ENCODE measurements around the gene TTC38.
"Not testable (repeated sequence)": the region's sequence is repeated elsewhere in the genome, so short reads cannot be mapped to it uniquely, and the experiment has no call there.

Gene TTC38

DNA sequence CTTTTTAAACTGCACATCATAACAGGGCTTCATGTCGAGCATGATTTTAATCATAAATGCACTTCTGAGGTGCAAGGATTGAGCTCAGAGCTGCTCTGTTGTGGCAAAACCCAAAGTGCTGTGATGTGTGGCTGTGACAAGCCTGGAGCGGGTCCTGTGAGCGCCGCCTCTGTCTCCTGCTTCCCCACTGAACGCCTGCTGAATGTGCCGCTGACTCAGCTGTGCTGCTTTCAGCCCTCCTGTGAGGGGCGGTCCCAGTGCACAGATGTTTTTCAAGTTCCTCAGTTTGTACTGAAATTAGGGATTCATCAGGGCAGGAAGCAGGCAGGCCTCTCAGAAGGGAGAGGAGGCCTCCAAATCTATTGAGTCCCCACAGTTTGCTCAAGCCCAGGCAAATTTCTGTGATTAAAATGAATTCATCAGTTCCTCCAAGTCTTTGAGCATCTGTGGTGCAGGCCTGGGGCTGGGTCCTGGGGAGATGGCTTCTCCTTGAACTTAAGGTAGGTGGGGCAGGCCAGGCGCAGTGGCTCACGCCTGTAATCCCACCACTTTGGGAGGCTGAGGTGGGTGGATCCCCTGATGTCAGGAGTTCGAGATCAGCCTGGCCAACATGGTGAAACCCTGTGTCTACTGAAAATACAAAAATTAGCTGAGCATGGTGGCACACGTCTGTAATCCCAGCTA, 25.9 kb downstream of the TTC38 start:
- FAIRE-seq (no peak), DNase-seq (ENCODE audit: insufficient read length, low spot score) (no peak)

DNA sequence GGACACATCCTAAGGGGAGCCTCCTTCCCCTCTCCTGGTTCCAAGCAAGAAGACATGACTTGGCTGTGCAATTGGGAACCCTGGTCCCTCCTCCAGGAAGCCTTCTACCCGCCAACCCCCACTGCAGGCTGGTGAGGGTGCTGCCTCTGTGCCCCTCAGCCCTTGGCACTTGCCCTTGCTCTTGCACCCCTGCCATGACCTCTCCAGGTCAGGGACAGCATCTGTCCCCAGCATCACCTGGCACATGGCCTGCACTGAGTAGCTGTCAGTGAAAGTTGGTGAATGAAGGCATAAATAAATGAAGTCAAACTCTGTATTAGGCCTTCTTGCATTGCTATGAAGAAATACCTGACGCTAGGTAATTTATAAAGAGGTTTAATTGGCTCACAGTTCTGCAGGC, 27.0 kb downstream of the TTC38 start:
- FAIRE-seq, result no peak
- no peak for DNase-seq (ENCODE audit: insufficient read length, low spot score)

DNA sequence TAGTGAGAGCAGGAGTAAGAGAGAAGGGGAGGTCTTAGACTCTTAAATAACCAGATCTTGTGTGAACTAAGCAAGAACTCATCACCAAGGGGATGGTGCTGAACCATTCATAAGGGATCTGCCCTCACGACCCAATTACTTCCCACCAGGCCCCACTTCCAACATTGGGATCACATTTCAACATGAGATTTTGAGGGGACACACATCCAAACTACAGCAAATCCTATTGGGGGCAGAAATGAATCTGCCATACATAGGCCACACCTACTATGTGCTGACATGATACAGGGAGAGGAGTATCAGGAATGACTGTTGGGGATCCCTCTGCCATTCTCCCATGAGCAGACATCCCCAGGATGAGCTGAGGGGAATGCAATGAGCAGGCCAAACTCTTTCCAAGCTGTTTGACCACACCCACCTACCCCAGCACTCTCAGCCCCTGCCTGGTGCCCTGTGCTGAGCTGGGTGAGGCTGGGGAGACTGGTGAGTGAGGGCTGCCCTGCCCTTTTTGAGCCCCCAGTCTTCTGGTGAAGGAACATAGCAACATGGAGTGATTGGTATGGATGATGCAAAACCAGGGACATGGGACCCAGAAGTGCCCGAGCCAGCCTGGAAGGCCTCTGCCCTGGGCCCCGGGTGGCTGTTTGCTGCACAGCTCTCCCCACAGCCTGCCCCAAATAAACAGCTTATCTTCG, 27.6 kb downstream of the TTC38 start:
- FAIRE-seq, result no peak

DNA sequence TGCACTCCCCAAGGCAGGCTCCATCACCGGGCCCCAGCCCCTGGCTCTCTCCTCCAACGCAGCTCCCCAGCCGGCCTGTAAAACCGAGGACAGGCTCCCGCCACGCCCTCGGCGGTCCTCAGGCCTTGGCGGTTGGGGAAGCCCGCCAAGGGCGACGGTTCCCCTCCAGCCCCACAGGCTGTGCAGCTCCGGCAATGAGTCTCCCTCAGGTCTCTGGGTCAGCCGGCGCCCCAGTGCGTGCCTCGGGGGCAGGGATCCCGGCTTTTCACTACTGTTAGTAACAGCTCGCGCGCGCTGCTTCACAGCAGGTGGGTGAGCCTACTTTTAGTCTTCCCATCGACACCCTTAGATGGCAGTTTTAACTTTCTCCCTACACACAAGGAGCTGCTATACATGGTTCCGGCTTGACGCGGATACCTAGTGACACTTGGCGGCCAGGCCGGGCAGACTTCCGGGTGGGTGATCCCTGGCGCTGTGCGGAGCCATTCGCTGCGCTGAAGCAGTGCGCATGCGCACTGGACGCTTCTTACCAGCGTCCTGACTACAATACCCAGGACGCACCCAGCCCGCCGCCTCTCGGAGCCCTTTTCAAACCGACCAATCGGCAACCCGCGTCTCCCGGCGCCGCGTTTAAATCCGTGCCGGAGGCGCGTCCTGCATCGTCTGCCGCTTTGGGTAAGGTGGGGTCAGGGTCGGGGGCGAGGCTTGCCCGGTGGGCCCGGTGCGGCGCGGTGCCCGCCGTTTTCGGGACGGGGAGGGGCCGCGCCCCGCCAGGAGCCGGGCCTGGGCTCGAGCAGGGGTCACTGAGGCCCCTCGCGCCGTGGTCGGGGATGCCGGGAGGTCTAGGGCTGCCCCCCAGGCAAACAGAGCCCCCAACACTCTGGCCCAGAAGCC, 28.7 kb downstream of the TTC38 start, which contains the start of gene GTSE1:
Gene GTSE1, plus strand, starts transcription at position 614 of the 894 bp plus-strand sequence. CDS start 531 bp downstream, outside the sequence.
- FAIRE-seq (peak; percentile 99), DNase-seq (ENCODE audit: insufficient read length, low spot score) (peak; percentile 98)

More for the DNA sequence above, 27.6 kb downstream of the TTC38 start:
- DNase-seq (ENCODE audit: insufficient read length, low spot score), result no peak

DNA sequence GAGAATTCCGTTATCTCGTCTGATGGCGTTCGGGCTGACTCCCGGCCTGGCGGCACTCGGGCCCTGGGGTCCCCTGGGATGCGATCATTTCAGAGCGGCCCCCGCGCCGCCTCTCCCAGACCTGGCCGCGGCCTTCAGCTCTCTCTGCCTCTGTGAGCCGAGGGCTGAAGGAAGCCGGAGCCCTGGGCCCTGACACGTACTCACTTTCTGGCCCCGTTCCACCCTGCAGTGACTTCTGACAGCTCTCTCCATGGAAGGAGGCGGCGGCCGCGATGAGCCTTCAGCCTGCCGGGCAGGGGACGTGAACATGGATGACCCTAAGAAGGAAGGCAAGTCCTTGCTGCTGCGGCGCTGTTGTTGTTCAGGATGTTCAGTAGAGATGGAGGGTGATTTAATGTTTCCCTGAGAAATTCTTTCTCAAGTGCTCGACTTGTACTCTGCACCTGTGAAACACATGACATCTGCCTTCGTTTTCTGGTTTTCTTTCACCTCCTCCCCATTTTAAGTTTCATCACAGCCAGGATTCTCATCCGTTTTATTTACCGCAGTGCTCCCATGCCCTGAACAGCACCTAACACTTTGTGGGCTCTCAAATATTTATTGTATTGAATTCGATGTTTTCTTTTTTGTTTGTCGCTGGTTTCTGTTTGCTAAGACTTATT, 29.5 kb downstream of the TTC38 start:
- peak; percentile 53 for FAIRE-seq
- DNase-seq (ENCODE audit: insufficient read length, low spot score), result no peak

DNA sequence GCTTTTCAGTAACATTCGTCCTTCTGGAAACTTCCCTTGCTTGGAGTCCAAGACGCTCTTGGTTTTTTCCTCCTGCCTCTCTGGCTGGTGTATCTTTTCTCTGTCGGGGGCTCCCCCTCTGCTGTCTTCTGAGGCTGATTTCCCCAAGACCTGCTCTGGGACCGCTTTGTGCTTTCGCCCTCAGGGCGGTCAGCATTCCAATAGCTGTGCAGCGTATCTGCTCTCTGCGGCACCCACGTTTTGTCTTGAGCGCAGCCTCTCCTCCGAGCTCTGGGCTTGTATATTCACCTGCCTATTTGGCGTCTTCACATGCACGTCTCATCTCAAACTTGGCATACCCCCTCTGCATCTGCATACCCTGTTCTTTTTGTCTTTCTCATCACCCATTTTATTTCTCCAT, 31.3 kb downstream of the TTC38 start:
- DNase-seq (ENCODE audit: insufficient read length, low spot score), result no peak
- no peak for FAIRE-seq

DNA sequence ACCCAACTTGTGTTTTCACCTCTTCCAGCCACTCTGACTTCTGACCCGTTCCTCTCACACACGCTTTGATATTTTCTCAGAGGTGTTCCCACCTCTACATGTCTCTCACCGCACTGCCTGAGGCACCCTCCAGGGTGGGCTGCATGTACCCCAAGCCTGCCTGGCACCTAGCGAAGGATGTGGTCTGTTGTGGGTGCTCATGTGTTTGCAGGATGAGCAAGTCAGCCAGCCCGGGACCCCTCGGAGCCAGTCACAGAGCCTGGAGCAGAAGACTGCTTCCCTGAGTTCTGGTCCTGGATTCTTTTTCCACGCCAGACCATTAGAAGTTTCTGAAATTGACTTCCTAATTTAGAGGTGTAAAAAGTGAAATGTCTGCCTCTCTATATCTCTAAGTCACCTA, 32.7 kb downstream of the TTC38 start:
- no peak for FAIRE-seq

DNA sequence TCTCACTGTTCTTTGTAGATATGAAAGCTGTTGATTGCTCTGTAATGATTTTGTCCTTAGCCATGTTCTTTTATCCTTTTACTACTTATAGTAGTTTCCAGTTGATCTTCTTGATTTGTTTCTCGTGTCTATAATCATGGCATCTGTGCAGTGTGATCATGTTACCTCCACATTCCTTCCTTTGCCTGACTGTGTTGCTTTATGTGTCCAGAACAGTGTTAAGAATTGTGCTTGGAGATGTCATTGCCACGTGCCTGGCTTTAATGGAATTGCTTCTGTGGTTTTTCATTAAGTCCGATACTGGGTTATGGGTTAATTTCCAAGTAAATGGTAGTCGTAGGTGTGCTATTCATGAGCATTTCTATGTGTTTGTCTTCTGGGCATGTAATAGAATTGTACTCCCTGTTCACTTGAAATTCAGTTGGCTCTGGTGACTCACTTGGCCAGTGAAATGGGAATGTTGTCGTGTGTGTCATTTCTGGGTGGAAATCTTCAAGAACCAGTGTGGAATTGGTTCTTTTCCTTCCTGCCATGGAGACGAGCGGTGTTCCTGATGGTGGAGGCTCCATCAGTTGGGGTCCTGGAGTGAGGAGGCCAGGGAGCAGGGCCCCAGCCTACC, 35.6 kb downstream of the TTC38 start:
- DNase-seq (ENCODE audit: insufficient read length, low spot score), result no peak
- FAIRE-seq, result no peak

More for the DNA sequence above, 32.7 kb downstream of the TTC38 start:
- no peak for DNase-seq (ENCODE audit: insufficient read length, low spot score)

DNA sequence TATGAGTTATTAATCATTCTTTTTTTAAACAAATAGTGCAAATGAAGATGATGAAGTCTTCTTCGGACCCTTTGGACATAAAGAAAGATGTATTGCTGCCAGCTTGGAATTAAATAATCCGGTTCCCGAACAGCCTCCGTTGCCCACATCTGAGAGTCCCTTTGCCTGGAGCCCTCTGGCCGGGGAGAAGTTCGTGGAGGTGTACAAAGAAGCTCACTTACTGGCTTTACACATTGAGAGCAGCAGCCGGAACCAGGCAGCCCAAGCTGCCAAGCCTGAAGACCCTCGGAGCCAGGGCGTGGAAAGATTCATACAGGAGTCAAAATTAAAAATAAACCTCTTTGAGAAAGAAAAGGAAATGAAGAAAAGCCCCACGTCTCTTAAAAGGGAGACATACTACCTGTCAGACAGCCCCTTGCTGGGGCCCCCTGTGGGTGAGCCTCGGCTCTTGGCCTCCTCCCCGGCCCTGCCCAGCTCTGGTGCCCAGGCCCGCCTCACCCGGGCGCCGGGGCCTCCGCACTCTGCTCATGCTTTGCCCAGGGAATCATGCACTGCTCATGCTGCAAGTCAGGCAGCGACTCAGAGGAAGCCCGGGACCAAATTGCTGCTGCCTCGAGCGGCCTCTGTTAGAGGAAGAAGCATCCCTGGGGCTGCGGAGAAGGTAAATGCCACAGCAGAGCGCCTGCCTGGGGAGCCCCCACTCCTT, 40.6 kb downstream of the TTC38 start:
- FAIRE-seq (no peak), DNase-seq (ENCODE audit: insufficient read length, low spot score) (no peak)

DNA sequence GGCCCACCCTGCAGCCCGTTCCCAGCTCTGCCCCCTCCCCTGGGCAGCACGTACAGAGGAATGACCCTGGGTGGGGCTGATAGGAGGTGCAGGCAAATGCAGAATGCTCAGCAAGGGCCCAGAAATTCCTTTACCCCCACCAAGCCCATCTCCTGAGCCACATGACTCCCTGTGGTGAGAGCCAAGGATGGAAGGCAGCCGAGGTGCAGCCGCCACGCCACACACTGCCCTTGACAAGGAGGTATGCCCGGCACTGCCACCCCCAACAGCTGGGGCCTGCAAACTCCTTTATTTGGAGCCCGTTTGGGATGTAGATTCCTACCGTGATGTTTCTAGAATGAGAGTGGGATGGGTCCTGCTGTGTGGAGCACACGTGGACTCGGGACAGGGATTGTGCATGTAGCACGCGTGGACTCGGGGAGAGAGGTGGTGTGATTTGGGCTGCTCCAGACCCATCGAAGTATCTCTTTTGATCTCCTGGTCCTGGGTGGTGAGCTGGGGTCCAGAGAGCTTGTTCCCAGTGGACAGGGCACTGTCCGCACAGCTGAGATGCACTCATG, 41.8 kb downstream of the TTC38 start:
- DNase-seq (ENCODE audit: insufficient read length, low spot score), result no peak
- no peak for FAIRE-seq

DNA sequence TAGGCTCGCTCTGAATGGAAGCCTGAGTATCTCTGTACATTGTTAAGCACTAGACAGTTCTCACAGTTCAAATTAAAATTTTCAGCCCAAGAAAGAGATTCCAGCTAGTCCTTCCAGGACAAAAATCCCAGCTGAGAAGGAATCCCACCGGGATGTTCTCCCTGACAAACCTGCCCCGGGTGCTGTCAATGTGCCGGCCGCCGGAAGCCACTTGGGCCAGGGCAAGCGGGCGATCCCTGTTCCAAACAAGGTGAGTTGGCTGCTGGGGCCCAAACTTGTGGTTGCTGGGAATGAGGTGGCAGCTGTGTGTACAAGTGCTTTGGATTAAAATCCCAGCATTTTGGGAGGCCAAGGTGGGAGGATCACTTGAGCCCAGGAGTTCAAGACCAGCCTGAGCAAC, 44.2 kb downstream of the TTC38 start:
- FAIRE-seq (no peak), DNase-seq (ENCODE audit: insufficient read length, low spot score) (no peak)

DNA sequence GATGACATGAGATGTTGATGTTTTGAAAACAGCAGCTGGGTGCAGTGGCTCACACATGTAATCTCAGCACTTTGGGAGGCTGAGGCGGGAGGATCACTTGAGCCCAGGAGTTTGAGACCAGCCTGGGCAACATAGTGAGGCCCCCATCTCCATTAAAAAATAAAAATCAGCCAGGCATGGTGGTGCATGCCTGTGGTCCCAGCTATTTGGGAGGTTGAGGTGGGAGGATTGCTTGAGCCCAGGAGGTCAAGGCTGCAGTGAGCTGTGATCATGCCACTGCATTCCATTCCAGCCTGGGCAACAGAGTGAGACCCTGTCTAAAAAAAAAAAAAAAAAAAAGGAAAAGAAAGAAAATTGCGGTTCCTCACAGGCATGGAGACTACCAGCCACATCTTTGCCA, 45.0 kb downstream of the TTC38 start:
- DNase-seq (ENCODE audit: insufficient read length, low spot score); FAIRE-seq: not testable (repeated sequence)

DNA sequence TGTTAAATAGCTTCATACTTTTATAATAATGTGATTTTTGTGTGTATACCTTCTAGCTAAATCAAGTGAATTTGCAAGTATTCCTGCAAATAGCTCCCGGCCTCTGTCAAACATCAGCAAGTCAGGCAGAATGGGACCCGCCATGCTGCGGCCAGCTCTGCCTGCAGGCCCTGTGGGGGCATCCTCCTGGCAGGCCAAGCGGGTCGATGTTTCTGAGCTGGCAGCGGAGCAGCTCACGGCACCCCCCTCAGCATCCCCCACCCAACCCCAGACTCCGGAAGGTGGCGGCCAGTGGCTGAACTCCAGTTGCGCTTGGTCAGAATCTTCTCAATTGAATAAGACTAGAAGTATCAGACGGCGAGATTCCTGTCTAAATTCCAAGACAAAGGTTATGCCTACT, 48.2 kb downstream of the TTC38 start:
- DNase-seq (ENCODE audit: insufficient read length, low spot score) (no peak), FAIRE-seq (no peak)

DNA sequence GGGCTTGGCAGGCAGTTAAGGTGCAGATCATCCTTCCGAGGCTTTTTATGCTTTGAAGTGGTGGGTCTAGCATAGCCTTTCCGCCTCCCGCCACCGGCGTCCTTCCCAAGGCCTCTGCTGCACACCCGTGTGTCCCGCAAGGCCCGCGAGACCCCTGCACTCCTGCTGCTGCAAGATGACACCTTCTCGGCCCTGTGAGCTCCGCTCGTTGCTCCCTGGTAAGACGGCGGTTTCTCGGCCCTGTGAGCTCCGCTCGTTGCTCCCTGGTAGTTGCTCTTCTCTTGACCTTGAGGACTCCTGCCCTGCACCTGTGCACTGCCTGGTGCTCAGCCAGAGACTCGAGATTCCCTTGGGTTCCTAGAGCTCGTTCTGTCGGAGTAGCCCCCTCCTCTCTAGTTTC, 49.8 kb downstream of the TTC38 start:
- FAIRE-seq, result no peak
- DNase-seq (ENCODE audit: insufficient read length, low spot score), result no peak

DNA sequence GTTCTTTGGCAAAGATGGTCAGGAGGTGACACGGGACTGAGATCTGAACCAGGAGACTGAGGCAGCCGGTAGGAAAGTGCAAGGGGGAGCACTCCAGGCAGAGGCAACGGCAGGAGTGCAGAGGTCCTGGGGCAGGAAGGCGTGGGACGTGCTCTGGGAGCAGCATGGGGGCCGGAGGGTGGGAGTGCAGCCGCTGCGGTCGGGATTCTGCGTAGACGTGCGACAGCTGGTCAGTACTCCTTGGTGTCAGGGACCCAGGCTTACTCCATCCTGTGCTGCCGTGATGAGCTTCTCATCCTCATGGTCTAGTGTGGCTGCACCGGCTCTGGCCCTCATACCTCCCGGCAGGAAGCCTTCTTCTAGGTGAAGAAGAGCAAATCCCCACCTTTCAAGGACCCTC, 50.8 kb downstream of the TTC38 start:
- FAIRE-seq (no peak), DNase-seq (ENCODE audit: insufficient read length, low spot score) (no peak)

DNA sequence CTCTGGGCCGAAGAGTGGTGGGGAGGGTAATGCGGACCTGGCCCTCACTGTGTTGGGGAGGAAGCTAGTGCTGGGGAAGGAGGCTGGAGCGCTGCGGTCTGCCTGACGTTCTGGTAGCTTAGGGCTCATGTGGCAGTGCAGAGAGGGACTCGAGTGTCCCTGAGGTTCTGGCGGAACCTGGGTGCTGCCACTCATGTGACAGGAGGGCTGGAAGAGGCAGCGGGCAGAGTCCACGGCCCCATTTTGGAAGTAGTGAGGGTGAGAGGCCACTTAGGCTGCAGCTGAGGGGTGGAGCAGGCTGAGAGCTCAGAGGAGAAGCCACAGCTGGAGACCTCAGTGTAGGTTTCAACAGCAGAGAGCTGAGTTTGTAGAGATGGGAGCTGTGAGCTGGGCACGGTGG, 51.5 kb downstream of the TTC38 start:
- no peak for FAIRE-seq

DNA sequence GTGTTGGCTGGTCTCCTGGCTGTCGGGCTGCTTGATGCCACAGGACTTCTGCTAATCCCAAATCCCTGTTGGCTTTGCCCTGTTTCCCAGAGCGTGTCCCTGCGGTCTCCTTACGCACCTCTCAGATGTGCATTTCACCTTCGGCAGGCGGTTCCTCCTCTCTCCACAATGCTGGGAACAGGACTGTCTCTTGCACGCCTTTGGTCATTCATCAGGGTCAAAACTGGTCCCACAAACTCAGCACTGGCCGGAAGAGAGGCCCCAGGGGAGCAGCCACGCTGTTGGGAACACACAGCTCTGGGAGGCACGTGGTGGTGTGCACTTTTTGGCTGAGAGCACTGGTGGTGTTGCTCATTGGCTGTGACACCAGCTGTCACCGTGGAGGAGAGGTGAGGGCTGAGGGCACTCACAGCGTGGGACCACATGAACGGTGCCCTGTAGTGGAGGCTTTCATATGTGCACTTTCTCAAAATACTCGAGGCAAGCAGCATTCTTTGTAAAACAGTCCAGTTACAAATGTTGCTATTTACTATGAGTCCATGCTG, 52.4 kb downstream of the TTC38 start:
- no peak for DNase-seq (ENCODE audit: insufficient read length, low spot score)
- FAIRE-seq, result no peak

More for the DNA sequence above, 51.5 kb downstream of the TTC38 start:
- DNase-seq (ENCODE audit: insufficient read length, low spot score), result no peak

DNA sequence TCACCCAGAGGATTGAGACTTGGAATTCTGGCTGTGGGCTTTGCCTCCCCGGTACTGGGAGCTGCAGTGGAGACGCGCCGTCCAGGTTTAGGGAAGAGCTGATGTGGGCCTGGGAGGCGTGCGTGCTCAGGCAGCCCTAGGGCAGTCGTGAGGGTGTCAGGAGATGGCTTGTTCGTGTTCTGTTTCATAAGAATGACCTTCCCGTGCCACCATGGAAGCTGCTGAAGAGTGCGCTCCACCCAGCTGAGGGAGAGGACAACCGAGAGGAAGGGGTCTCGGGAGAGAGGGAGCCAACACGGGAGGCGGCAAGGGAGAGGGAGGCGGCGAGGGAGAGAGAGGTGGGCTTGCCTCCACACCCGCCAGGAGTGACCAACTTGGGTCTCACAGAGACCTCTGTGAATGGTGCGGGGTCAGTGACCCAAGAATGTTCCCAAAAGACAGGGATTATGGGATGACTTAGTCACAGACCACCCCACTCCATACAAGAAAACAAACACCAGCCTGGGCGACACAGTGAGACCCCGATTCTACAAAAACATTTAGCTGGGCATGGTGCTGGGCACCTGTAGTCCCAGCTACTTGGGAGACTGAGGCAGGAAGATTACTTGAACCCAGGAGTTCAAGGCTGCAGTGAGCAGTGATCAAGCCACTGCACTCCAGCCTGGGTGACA, 53.0 kb downstream of the TTC38 start:
- DNase-seq (ENCODE audit: insufficient read length, low spot score) (no peak), FAIRE-seq (no peak)

DNA sequence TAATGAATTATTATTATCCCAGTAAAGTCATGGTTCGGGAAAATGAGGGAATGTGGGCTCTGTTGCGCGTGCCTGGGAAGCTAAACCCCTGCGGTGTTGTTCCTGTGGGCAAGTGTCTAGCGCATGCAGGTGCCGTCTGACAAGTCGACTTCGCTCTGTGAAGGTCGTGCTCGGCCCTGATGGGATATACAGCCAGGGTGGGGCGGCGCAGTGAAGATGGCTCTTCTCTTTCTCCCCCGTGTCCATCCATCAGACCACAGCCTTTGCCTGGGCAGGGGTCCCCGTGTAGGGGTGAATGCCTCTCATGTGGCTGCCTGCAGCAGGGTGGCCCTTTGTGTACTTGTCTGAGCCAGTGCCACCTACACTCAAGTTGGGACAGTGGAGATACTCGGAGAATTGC, 54.9 kb downstream of the TTC38 start:
- DNase-seq (ENCODE audit: insufficient read length, low spot score) (no peak), FAIRE-seq (no peak)
